ENCODE data around the gene CPVL. TPM values are rescaled to one million over a fixed set of nuclear protein-coding genes. Genes with fewer than 3 reads are reported as not detected.

Gene CPVL
- total RNA-seq, 2 experiments from 2014 or later: not detected

- no TSS peak for BruUV-seq (replicated peaks)
- no peak for TF ChIP-seq CTCF (conservative IDR thresholded peaks at IDR 0.05; ENCODE audit: low read length)
- TF ChIP-seq EZH2phosphoT487 (IDR thresholded peaks at IDR 0.05; ENCODE audit: borderline replicate concordance, low read depth, low read length): no peak
- ChIA-PET CTCF (ENCODE audit: unreplicated experiment) (no interaction called here), POLR2A (no interaction called here)
- Histone ChIP-seq H3K9me2 (ENCODE audit: insufficient read depth, low read length) (no peaks in the 10 kb centered on the region), H3K27ac (ENCODE audit: low read depth, low read length, poor library complexity, severe bottlenecking) (no peak overlapping the region), H3K4me1 (ENCODE audit: insufficient read depth, low read length, poor library complexity, severe bottlenecking) (no peaks in the 10 kb centered on the region), H3K79me2 (ENCODE audit: insufficient read depth, low read depth, low read length) (no peaks in the 10 kb centered on the region), H2AFZ (ENCODE audit: low read length) (no peak overlapping the region), H3K36me3 (ENCODE audit: insufficient read depth, low read length) (no peaks in the 10 kb centered on the region), H3K4me3 (ENCODE audit: low read depth, low read length, poor library complexity, severe bottlenecking) (no peak overlapping the region), H3K4me2 (ENCODE audit: low read length) (no peak overlapping the region), H3K9me3 (ENCODE audit: low read length) (no peaks in the 10 kb centered on the region), H4K20me1 (ENCODE audit: insufficient read depth, low read length) (no peaks in the 10 kb centered on the region)
- intact Hi-C loops (cut with micrococcal nuclease; ENCODE audit: unreplicated experiment): no loop called here
- no peak for DNase-seq (ENCODE audit: low spot score)
These were observed 46.2 kb downstream of the CPVL start for GRCh38 chr7:29099896-29100847.

- H4K20me1 ChIP-seq (ENCODE audit: insufficient read depth, low read length): no peaks in the 10 kb centered on the region
- DNase-seq (ENCODE audit: low spot score): no peak
- H3K79me2 ChIP-seq (ENCODE audit: insufficient read depth, low read depth, low read length): no peaks in the 10 kb centered on the region
- ChIA-PET POLR2A (no interaction called here), CTCF (ENCODE audit: unreplicated experiment) (no interaction called here)
- no peaks in the 10 kb centered on the region for H3K36me3 ChIP-seq (ENCODE audit: insufficient read depth, low read length)
- no peak overlapping the region for H3K27ac ChIP-seq (ENCODE audit: low read depth, low read length, poor library complexity, severe bottlenecking)
- H3K4me3 ChIP-seq (ENCODE audit: low read depth, low read length, poor library complexity, severe bottlenecking): no peak overlapping the region
- no peaks in the 10 kb centered on the region for H3K9me2 ChIP-seq (ENCODE audit: insufficient read depth, low read length)
- TF ChIP-seq EZH2phosphoT487 (IDR thresholded peaks at IDR 0.05; ENCODE audit: borderline replicate concordance, low read depth, low read length) (no peak), CTCF (conservative IDR thresholded peaks at IDR 0.05; ENCODE audit: low read length) (no peak)
- no peaks in the 10 kb centered on the region for H3K4me1 ChIP-seq (ENCODE audit: insufficient read depth, low read length, poor library complexity, severe bottlenecking)
- no TSS peak for BruUV-seq (replicated peaks)
- intact Hi-C loops (cut with micrococcal nuclease; ENCODE audit: unreplicated experiment): no loop called here
- no peaks in the 10 kb centered on the region for H3K9me3 ChIP-seq (ENCODE audit: low read length)
- H3K4me2 ChIP-seq (ENCODE audit: low read length): no peak overlapping the region
- H2AFZ ChIP-seq (ENCODE audit: low read length): no peak overlapping the region
These were observed 49.9 kb downstream of the CPVL start for GRCh38 chr7:29096446-29096730.
